ENCODE measurements around the gene AGPAT4.

Gene AGPAT4

DNA sequence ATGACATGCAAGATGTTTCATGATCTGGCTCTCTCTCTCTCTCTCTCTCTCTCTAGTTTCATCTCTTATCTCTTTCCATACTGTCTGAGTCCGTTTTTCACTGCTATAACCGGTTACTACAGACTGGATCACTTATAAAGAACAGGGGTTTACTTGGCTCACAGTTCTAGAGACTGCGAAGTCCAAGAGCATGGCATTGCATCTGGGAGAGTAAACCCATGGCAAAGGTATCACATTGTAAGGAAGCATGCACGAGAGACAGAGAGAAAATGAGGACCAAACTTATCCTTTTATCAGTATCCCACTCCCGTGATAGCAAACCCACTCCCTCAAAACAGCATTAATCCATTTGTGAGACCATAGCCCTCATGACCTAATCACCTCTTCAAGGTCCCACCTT is 7.2 kb upstream of the AGPAT4 start:
- DNase-seq (ENCODE audit: low read depth): no peak

GRCh38 chr6:161279677-161280415 is 6.0 kb upstream of the AGPAT4 start:
- no peak for DNase-seq (ENCODE audit: low read depth)

DNA sequence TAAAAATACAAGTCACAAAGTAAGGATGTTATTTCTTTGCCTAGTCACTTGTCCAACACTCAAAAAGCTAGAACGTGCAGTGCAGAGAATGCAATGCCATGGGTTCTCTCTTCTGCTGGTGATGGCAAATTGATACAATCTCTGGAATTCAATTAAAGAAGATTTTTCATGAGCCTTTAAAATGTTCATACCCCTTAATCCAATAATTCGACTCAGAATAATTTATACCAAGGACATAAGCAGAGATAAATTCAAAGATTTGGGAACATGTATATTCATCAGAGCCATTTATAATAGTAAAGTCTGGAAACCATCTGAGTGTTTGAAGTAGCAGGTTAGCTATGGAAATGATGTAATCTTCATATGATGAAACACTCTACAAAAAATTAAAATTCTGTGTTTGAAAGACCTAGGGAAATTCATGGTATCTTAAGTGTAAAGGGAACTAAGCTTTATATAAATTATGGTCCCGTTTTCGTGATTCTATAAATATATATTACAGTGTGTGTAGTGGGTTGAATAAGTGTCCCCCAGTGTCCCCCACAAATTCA is 2.8 kb upstream of the AGPAT4 start:
- no peak for DNase-seq (ENCODE audit: low read depth)

GRCh38 chr6:161274898-161275297 is 1.0 kb upstream of the AGPAT4 start:
- DNase-seq (ENCODE audit: low read depth): no peak

DNA sequence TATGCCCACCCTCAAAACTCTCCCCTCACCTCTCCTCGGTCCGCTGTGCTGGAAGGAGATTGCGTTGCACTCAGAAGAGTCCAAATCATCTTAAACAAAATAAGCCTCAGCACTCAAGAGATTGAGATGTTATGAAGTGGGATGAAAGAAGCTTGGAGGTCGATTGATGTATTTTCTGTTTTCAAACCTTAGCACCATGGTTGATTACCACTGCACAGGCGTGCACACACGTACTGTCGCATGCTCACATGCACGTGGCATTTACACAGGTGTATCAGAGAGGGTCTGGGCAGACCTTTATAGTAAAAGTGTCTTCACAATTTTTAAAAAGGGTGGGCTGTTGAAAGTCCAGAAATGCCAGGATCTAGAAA is 612 bp upstream of the AGPAT4 start:
- no peak for DNase-seq (ENCODE audit: low read depth)

DNA sequence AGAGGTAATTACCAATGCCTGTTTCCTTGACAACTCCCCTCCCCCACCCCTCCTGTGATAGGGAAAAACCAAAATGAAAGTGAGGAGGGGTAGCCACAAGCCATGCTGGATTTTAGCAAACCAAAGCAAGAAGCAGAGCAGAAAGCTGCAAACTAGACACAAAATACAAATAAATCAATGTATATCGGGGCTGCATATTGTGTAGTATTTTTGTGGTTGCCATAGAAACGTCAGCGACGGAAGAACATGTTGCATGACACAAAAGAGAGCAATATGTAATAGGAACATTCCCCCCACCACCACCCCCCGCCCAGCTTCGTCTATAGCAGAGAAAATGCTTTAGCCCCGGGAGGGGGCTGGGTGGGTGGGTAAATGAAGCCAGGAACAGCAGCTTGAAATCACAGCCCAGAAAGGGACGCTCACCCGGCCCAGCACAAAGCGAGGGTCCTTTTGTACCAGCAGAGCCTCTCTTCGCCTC is 548 bp downstream of the AGPAT4 start:
- DNase-seq (ENCODE audit: low read depth): peak; percentile 9

- no peak for DNase-seq (ENCODE audit: low read depth)
Observed at GRCh38 chr6:161272635-161273273, 1.1 kb downstream of the AGPAT4 start.

GRCh38 chr6:161271343-161272030 is 2.4 kb downstream of the AGPAT4 start:
- no peak for DNase-seq (ENCODE audit: low read depth)

DNA sequence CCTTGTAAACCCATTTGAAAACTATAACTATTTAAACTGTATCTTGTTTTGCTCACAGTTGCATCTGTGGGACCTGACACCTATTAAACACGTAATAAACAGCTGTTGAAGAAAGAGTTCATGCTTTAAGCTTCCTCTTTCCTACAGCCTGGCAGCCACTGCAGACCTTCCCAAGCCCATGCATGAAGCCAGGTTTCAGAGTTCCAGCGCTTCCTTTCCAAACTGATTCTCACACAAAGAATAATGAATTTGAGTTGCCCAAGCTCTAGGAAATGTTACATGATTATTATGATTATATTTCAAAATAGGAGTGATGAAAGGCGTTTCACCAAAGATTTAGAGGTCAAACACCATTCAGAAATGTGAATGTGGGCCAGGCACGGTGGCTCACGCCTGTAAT is 3.7 kb downstream of the AGPAT4 start:
- DNase-seq (ENCODE audit: low read depth): no peak

GRCh38 chr6:161269310-161269709 is 4.6 kb downstream of the AGPAT4 start:
- DNase-seq (ENCODE audit: low read depth): no peak

DNA sequence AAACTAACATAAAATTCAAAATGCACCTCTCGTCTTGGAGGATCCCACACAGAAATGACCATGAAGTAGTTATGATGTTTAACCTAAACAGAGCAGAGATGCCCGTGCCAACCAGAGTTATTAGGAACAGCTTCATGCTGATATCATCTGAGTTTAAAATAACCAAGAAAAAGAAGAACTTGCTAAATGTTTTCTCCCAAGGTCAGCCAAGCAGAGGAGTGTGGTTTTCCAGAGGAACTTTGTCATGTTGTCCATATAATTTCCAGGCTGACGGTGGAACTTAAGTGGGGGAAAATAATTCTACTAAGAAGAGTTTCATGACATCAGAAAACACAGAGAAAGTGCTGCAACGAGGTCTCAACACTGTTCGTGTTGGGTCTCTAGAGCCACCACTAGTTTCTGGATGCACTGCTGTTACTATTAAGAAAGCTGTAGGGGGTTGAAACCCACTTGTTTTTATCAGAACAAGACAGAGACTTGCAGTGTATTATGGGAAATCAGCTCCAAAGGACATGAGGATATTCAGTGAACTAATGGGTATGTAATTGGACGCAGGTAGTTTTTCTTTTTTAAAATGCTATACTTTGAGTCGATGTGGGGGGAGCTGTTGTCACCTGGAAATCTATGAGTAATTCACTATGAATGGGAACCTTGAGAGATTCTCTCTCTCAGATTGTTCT is 5.2 kb downstream of the AGPAT4 start:
- DNase-seq (ENCODE audit: low read depth): no peak

DNA sequence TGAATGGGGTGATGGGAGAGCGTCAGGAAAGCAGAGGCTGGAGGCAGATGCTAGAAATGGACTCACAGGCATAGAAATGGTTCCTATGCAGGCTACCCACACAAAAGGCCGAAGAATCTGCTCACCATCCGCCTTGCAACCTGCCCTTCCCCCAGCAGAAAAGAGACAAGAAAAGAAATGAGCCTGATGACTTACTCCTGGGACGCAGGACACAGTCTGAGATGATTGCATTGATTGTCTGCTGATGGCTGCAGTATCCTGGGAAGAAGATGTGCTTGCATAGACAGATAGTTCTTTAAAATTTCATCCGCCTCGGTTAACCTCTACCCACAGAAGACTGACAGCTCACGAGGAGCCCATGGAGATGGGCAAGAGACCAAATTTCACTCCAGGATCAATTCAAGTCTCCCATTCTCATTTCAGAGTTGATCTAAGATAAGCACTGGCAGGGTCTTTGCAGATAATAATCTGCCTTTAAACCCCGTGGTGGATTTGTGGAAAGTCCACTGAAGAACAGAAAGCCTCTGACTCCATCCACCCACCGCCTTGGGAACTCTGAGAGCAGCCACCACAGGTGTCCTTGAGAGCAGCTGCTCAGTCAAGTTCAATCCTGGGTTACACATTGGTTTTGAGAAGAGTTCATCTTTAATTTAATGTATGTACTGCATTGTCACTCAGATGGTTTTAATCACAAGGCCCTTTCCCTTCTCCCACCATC is 7.2 kb downstream of the AGPAT4 start:
- no peak for DNase-seq (ENCODE audit: low read depth)

DNA sequence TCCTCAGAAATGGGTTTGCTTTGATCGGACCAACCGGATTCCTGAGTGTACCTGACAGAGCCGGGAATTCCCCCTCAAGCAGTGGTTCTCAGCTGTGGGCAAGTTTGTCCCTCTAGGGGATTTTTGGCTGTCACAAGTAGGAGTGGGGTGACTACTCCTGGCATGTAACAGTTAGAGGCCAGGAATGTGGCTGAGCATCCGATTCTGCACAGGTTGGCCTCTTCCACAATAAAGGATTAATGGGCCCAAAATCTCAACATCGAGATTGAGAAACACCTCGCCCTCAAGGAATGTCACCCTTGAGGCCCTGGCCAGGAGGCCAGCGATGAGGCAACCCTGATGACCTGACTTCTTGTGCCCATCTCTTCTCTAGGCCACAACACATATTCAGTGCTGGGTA is 7.9 kb downstream of the AGPAT4 start:
- DNase-seq (ENCODE audit: low read depth): no peak

GRCh38 chr6:161265554-161265953 is 8.3 kb downstream of the AGPAT4 start:
- DNase-seq (ENCODE audit: low read depth): no peak

DNA sequence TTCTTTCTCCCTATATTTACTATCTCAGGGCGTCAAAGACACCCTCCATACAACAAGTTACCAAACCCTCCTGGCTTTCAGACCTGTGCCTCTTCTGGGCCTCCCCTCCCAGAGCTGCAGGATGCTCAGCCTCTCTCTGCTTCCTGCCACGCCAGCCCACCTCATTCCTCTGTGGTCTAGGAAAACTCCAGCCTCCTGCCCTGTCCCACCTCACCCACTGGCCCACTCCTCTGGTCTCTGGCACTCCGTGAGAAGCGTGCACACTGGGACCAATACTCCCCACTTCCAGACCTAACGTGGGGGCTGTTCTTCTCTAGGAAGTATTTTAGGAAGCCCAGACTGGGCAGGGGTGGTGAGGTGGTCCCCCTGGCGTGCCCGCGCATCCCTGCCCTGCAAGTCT is 9.7 kb downstream of the AGPAT4 start:
- DNase-seq (ENCODE audit: low read depth): no peak

GRCh38 chr6:161261816-161262215 is 12.0 kb downstream of the AGPAT4 start:
- DNase-seq (ENCODE audit: low read depth): no peak

DNA sequence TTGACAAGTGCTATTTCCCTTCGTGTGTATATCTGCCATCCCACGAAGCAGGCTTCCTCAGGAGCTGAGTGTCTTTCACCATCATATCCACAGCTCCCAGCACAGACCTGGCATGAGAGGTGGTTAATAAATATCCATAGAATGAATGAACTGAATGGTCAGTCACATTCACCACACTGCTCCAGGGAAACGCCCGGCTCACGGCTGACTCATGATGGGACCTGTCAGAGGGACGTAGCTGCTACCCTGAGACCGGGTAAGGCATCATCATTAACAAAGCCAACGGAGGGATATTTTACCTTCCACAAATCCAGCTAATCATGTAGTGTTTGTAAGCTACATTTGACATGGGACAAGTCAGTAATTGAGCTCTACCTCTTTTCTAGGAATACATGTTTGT is 12.5 kb downstream of the AGPAT4 start:
- DNase-seq (ENCODE audit: low read depth): no peak

- no peak for DNase-seq (ENCODE audit: low read depth)
Observed at GRCh38 chr6:161259302-161259701, 14.6 kb downstream of the AGPAT4 start.

- no peak for DNase-seq (ENCODE audit: low read depth)
Observed at GRCh38 chr6:161257793-161258457, 15.9 kb downstream of the AGPAT4 start.

- DNase-seq (ENCODE audit: low read depth): no peak
Observed at GRCh38 chr6:161256407-161256806, 17.5 kb downstream of the AGPAT4 start.

DNA sequence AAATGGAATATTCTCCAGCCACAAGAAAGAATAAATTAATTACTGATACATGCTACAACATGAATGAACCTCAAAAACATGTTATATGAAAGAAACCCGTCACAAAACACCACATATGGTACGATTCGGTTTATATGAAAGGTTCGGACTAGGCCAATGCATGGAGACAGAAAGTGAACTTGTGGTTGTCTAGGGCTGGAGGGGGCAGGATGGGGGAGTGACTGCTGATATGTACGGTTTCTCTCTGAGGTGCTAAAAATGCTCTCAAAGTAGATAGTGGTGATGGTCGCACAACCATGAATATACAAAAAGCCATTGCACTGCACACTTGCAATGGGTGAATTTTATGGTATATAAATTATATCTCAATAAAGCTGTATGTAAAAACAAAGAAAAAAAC is 18.3 kb downstream of the AGPAT4 start:
- DNase-seq (ENCODE audit: low read depth): no peak

All from activated T-helper 9 cell treated with anti-CD3 and anti-CD28 coated beads, Interleukin-2, amount 50 U/mL, for 16 hours (primary cell).